A204.1 (cell line): ENCODE measurements around the gene XPA.
A peak's percentile ranks its signal among the peaks of the same experiment; 100 is the strongest.

Experiments used
- FAIRE-seq: peaks from 2 replicates; lab custom pipeline; 2012; peaks lifted over from hg19 to GRCh38; lab: Jason Lieb, UNC

The XPA gene

DNA sequence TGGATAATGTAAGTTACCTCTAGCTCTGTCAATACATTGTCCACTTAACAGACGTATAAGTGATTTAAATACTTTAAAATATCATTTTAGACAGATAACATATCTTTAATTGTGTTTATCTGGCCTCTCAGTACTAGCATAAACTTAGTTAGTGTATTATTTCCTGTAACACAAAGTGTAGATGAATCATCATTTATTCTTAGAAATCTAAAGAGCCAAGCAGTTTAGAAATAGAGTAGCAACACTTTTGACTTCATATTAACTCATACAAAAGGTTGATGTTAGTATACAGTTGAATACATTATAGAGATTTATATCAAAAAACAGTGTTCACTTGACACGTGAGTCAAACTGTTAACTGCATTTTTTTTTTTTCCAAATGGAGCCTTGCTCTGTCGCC lies 45.5 kb downstream of the XPA start:
- FAIRE-seq: no peak

DNA sequence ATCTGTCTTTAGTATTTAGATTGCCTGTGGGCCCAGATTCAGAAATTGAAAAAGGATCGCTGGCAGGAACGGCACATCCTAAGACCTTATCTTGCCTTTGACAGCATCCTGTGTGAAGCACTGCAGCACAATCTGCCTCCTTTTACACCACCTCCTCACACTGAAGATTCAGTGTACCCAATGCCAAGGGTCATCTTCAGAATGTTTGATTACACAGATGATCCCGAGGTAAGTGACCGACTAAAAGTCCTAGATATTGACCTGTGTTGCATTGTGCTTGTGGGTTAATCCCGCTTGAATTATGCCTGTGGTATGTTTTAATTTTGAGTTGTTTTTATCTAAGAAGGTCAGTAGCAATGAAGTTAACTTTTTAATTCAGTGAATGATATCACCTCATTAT lies 49.1 kb downstream of the XPA start:
- no peak for FAIRE-seq

DNA sequence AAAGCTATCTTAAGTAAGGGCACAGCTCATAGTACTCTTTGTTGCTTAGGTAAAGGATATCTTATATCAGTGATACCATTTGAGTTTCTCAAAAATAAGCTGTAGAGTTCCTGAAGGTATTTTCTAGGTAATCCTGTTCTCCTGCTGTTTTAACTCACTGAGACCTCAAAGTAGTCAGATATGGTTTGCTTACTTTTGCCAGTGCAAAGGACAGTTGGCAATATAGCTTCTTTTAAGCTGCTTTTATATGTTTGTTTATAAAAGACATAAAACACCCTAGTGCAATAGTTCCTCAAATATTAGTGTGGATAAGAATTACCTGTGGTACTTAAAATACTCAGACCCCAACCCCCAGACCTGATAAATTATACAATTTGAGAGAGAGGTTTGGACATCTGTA lies 51.4 kb downstream of the XPA start:
- no peak for FAIRE-seq

GRCh38 chr9:97640325-97640724 lies 56.8 kb downstream of the XPA start:
- no peak for FAIRE-seq

- FAIRE-seq: no peak
Measured at GRCh38 chr9:97638666-97639065, 58.5 kb downstream of the XPA start.

DNA sequence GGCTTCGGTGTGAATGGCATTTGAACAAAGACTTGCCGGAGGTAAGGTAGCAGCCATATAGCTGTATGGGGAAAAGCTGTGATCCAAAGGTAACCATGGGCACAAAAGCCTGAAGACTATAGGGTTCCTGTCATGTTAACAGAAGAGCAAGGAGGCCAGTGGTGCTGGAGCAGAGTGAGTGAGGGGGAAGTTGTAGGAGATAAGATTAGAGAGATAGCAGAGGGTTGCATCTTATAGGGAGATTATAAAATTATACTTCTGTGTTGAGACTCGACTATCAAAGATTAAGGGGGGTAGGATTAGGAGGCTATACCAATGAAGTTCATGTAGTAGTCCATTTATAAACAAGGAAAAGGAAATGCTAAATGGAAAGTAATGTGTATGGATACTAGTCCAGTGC lies 60.2 kb downstream of the XPA start:
- FAIRE-seq: no peak

DNA sequence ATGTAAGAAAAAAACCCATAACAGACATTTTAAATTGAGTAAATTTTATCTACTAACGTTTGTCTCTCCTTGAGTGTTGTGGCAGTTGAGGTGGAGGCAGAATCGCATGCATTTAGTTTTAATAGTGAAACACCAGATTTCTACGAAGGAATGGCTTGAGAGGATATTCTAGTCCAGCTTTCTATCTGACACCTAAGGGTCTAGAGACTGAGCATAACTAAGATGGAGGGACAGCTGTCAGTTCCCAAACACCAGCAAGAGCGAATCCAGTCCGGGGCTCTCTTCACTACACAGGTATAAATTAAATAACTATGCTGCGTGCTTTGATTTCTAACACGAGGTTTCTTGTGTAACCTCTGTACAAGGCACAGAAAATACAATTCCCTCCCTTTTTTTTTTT lies 62.1 kb downstream of the XPA start:
- FAIRE-seq: no peak

GRCh38 chr9:97633859-97634490 lies 63.2 kb downstream of the XPA start:
- FAIRE-seq: no peak

DNA sequence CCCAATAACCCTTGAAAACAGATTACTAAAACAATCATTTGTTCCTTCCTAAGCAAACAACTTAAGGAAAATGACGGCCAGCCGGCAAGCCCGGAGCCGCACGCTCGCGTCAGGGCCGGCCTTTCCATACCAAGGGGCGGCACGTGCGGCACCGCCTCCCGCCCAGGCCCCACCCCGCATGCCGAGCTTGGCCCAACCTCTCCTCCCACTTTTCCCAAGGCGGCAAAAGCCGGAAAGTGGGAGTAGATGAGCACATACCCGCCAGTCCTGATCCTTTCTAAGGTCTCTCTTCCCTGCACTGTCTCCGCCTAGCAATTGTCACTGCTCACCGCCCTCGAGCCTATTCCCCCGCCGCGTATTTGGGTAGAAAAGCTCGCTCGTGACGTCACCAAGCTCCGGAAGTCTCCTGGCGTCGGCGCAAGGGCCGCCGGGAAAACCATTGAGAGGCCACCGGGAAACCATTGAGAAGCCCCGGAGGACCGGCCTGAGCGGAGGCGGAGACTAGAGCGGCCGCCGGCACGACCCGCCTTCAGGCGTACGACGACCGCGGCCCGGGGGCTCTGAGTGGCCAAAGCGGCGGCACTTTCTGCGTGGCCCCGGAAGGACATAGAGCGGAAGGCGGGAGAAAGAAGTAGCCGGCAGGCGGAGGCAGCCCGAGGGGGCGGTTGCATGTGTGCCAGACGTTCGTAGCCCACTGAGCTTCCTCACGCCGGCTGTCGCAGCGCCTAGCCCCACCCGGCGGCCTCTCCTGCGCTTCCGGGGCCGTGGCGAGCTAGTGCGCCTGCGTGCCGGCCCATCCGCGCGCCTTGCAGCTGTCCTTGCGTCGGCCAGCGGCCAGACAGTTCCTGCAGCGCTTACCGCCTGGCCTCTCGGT lies 63.9 kb downstream of the XPA start, which contains the start of the genes NCBP1 and TSTD2:
Gene NCBP1 (plus strand): TSS at position 837 of the 874 bp plus-strand sequence. CDS start 61 bp downstream, outside the sequence.
Gene TSTD2 (minus strand): TSS at position 384 of the 874 bp plus-strand sequence. CDS start 5,806 bp downstream, outside the sequence.
- FAIRE-seq: peak; percentile 94

DNA sequence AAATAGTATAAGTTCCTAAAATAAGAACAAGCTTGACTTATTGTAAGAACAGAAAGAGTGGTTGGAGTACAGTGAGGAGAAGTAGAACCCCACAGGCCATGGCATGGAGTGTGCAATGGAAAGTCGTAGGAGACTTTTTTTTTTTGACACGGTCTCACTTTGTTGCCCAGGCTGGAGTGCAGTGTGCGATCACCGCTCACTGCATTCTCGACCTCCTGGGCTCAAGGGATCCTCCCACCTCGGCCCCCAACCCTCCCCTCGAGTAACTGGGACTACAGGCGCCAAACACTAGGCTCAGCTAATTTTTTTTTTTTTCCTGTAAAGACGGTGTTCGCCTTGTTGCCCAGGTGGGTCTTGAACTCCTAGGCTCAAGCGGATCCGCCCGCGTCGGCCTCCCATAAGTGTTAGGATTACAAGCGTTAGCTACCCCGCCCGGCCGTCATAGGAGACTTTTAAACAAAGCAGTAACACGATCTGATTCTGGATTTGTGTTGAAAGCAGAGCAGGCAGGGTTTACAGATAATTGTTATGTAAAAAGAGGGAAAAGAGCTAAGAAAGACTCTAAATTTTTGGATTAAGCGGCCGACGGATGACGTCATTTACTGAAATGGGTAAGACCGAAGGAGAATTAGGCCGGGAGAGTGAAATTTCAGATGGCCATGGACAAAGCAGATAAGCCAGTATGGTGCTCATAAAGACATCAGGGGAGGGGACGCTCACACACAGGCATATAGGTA lies 64.7 kb downstream of the XPA start:
- FAIRE-seq: no peak

DNA sequence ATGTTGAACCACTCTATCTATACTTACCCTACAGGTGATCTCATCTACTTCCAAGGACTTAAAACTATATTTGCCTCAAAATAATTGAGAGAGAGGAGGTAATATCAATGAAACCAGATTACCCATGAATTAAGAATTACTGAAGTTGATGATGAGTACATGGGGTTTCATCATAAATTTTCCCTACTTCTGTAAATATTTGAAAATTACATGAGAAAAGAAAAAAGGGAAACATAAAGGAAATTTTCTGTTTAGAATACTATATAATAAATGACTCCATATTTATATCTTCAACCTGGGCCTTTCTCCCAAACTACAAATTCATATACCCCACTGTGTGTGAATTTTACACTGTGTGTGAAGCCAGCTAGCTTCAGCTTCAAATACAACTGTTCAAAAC lies 66.5 kb downstream of the XPA start:
- FAIRE-seq: no peak

DNA sequence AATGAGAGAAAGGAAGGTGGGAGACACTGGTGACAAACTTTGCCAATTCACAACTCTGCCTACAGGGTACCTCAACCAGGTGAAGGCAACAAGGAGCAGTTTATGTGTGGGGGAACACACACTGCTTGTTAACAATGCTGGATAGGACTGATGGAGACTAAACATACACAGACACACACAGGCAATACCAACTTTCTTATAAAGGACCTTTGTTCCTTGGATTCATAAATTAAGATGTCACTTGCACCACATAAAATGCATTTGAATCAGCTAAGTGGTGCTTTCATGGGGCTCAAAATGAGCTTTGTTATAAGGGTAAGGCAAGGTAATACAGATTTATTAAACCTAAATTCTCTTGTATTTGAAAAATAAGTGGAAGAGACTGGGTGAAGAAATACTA lies 68.0 kb downstream of the XPA start:
- FAIRE-seq: no peak

DNA sequence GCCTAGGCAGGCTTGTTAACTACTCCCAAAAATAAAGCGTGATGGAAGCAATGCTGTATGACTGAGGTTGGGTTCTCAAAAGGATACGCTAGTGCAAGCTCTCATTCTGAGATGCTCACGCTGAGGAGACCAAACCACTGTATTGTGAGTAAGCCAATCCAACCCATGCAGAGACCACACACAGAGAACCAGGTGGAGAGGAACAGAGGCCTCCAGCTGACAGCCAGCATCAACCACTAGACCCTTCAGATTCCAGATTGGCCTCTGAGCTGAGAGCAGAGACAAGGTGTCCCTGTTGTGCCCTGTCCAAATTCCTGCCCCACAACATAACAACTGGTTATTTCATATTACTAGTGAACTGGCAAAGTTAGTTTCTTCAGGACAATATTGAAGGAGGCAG lies 68.5 kb downstream of the XPA start:
- FAIRE-seq: no peak

- no peak for FAIRE-seq
Measured at GRCh38 chr9:97627624-97628023, 69.5 kb downstream of the XPA start.

GRCh38 chr9:97625620-97626019 lies 71.5 kb downstream of the XPA start:
- no peak for FAIRE-seq
